Measurements from ENCODE around the gene LONP1.
"Not testable (repeated sequence)": the region's sequence is repeated elsewhere in the genome, so short reads cannot be mapped to it uniquely, and the experiment has no call there.

LONP1 gene

DNA sequence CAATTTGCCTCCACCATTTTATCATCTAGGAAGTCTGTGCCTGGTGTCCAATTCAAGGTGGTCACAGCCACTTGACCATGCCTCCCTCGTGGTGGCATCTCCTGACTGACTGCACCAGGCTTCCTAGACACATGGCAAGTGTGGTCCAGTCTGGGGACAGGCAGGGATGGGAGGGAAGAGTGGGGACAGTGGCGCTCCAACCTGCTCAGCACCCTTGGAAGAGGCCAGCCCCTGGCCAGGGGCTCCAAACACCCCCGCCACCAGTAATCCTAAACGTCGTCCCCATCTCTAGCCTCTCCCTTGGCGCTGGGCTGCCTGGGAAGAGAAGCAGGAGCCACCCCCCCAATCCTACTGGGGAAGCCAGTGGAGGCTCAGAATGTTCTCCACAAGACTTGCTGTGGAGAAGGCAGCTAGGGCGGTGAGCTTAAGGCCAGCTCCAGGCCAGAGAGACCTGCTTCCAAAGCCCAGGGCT, 27.2 kb downstream of the LONP1 start:
- no peak for DNase-seq

DNA sequence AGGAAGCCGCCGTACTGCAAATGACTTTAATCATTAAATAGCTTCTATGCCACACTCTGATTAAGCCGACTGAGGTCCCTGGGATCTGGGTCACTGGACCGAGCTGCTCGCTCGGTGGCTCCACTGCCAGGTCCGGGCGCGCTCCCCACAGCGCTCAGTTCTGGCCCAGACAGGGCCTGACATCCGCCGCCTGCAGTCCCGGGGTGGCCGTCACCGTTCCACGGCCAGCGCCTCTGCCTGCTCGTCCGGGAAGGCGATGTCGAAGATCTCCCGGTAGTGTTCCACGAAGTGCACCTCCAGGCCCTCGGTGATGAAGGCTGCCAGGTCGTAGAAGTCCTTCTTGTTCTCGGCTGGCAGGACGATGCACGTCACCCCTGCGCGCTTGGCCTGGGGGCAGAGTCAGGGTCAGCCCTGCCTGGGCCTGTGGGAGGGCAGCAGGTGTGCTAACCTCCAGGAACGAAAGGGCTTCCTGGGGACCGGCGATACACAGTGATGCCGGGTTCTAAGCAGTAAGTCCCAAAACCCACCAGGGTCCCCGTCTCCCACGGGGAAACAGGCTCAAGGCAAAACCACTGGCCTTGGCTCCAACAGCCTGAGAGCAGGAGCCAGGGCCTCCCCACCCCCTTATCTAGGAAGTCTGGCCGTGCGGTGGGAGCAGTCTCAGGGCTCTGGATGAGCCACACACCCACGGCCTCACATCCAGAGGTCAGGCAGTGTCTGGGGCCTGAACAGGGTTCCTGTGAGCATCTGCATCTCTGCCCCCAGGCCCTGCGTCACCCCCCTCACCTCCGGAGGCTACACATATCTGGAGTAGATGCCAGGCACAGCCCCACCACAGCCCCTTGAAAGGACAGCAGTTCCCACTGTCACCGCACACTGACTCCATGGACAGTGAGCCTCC, 27.9 kb downstream of the LONP1 start:
- DNase-seq, result no peak

DNA sequence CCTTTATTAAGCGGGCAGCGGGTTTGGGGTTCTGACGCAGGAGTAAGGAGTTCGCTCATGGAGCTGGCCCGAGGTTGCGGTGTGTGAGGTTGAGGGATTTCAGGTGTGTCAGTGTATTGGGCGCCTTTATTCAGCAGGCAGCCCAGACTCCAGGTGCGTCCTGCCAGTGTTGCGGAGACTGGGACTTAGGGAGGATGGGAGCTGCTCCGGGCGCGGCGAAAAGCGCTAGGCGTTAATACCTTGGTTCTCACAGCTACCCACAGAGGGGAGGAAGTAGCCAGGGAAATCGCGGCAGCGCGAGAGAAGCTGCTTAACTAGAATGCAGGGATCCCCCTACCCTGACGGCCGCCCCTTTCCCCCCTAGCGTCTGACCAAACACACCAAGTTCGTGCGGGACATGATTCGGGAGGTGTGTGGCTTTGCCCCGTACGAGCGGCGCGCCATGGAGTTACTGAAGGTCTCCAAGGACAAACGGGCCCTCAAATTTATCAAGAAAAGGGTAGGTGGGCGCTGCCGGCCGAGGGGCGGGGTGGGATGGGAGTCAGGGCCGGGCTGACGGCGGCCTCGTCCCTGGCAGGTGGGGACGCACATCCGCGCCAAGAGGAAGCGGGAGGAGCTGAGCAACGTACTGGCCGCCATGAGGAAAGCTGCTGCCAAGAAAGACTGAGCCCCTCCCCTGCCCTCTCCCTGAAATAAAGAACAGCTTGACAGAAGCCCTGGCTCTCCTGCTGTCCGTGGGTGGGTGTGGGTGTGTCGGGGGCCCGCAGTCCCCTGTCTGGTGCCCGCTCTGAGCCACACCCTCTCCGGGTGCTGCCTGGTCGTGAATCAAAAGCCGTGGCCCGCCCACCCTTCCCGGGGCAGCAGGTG, 28.8 kb downstream of the LONP1 start:
- DNase-seq, result peak; percentile 61 to 71

GRCh38 chr19:5690125-5690954, 29.6 kb downstream of the LONP1 start, which contains the start of gene RPL36:
TSS of gene RPL36 (plus strand) at chr19:5690295. CDS start at chr19:5690508, 213 bp downstream.
- DNase-seq, result peak; percentile 98 to 99

GRCh38 chr19:5688262-5688881, 31.6 kb downstream of the LONP1 start:
- not testable (repeated sequence) for DNase-seq

DNA sequence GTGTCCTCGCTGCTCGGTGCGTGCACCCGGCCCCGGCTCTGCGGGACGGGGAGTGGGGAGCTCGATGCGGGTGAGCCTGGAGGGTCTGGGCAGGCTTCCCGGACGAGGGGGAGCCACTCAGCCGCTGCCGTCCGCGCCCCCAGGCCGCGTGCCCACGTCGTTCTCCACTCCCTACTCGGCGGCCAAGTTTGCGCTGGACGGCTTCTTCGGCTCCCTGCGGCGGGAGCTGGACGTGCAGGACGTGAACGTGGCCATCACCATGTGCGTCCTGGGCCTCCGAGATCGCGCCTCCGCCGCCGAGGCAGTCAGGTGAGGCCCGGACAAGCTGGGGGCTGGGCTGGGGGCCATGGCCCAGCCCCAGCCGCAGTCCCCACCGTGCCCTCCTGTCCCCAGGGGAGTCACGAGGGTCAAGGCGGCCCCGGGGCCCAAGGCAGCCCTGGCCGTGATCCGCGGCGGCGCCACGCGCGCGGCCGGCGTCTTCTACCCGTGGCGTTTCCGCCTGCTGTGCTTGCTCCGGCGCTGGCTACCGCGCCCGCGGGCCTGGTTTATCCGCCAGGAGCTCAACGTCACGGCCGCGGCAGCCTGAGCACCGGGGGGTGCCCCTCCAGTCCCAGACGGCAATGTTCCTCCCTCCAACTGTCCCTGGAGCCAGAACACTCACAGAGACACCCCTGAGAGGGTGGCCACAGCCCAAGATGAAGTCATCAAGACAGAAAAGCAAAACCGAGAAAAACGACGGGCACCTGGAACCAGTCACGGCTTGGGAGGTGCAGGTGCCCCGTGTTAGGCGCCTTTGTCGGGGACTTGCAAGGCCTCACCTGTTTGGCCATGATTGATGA, 32.4 kb downstream of the LONP1 start:
- no peak for DNase-seq

DNA sequence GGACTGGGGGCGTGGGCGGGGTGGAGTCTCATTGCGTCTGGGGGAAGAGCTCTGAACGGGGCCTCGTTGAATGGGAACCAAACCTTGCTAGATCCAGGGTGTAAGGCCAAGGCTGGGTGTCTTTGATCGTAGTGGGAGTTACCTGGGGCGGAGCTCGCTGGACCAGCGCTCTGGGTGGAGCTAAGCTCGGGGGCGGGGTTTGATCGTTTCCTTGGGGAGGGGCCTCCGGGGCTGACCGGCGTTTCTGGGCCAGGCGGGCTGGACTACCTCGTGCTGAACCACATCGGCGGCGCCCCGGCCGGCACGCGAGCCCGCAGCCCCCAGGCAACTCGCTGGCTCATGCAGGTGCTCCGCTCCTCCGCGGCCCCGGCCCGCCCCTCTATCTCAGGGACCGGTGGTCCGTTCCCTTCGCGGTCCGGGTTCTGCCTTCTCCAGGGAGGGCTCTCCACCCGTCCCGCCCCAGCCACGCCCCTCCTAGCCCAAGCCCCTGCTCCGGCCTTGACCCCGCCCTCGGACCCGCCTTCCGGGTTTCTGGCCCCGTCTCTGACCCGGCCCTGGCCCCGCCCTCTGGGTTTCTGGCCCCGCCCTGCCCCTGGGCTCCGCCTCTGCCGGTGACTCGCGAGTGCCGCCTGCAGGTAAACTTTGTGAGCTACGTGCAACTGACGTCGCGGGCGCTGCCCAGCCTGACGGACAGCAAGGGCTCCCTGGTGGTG, 33.1 kb downstream of the LONP1 start:
- peak; percentile 89 to 90 for DNase-seq

DNA sequence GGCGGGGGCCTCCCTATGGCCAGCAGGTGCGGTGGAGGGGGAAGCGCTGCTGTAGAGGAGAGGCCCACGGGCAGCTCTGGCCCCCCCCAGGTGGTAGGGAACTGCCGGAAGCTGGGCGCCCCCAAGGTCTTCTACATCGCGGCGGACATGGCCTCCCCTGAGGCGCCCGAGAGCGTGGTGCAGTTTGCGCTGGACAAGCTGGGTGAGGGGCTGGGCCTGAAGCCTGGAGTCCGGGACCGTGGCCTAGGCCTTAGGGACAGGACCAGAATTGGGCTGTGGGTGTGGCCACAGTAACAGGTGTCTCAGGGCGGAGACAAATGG, 33.7 kb downstream of the LONP1 start:
- DNase-seq, result no peak

GRCh38 chr19:5684694-5685430, 35.1 kb downstream of the LONP1 start:
- DNase-seq, result no peak

DNA sequence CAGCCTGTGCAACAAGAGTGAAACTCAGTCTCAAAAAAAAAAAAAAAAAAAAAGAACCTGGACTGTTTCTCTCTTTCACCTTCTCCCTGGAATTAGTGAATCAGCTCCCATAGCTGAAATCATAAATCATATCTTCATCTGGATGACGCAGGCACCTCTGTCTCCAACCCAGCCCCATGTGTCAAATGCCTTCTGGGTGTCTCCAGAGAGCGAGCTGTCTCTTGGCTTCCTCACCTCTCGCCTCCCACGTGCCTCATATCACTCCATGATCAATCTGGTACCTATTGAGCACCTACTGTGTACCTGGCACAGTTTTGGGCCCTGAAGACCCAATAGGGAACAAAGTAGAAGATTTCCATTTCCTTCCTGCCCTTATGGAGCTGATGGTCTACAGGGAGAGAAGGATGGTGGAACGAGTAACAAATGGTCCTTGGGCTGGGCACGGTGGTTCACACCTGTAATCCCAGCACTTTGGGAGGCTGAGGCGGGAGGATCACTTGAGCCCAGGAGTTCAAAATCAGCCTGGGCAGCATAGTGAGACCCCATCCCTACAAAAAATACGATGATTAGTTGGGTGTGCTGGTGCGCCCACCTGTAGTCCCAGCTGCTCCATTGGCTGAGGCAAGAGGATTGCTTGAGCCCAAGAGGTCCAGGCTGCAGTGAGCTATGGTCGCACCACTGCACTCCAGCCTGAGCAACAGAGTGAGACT, 36.6 kb downstream of the LONP1 start:
- DNase-seq, result no peak

DNA sequence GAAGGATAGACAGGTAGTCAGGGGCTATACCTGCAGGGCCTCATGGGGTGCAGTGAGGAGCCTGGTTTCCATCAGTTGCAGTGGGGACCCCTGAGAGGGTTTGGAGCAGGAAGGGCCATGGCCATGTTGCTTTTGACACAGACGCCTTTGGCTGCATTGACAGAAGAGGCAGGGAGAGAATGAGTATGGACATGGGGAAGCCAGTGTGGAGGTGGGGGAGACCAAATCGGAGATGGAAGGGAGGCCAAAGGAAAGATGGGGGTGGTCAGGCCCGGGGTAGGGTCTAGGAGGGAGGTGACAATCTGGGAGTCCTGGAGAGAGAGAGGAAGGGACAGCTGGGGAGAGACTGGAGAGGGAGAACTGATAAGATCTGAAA, 37.9 kb downstream of the LONP1 start:
- no peak for DNase-seq

DNA sequence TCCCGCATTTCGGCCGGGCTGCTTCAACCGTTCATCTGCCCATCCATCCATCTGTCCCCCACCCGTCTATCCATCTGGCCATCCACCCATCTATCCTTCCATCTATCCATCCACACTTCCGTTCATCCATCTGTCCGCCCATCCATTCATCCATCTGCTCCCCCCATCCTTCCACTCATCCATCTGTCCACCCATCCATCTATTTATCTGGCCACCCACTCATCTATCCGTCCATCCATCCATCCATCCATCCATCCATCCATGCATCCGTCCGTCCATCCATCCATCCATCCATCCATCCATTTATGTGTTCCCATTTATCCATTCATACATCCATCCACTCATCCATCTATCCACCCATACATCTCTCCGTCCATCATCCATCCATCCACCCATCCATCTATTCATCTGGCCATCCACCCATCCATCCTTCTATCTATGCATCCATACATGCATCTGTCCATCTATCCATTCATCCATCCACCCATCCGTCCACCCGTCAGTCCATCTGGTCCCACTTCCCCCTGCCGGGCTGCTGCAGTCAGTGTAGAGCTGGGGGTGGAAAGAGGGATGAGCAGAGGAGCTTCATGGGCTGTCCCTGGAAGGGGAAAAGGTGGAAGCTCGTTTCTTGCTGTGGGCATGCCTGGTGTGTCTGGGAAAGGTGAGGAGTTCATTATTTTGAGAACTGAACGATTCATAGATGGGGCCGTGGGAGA, 38.4 kb downstream of the LONP1 start:
- DNase-seq, result no peak

DNA sequence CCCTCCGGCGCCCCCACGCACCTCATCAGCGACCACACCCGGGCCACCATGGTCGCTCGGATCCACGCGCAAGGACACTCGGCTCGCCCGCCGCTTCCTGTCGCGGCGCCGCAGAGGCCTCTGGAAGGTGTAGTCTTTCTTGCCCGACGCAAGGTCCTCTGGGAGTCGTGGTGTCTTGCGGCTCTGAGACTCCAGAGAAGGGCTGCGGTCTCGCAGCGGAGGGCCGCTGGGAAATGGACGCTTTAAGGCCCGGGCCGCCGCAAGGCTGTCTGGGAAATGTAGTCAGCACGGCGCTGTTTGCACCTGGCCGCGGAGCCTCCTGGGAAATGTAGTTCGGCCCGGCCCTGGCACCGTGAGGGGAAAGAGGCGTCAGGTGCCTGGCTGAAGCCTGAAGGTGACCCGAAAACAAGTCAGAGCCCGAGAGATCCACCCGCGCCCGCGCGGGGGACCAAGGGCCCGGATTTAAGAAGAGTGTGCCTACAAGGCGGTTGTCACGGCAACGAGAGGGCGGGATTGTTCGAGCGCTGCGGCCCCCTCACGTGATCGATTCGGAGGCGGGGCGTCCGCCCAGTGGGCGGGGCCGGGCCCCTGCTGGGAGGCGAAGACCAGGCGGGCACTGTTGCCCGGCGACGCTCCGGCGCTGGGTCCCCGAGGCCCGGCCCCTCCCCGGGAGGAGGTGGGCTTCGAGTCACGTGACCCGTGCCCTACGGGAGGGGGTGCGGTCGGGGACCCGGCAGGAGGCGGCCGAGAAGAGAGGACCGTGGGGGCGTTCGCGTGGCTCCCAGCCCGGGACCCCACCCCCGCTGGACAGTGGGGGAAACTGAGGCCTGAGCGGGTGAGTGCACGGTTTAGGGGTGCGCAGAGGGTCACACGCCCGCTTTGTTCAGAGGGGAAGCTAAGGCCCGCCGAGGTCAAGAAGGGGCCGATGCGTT, 39.2 kb downstream of the LONP1 start, which contains the start of the genes HSD11B1L and MICOS13:
HSD11B1L (plus strand) TSS at position 591 of the 932 bp plus-strand sequence. CDS start 3,806 bp downstream, outside the sequence.
MICOS13 (minus strand) TSS at position 80 of the 932 bp plus-strand sequence; CDS start at position 50, 30 bp downstream.
- peak; percentile 97 to 98 for DNase-seq

GRCh38 chr19:5680084-5680436, 39.9 kb downstream of the LONP1 start:
- no peak for DNase-seq

GRCh38 chr19:5679289-5680083, 40.5 kb downstream of the LONP1 start:
- DNase-seq, result no peak

- DNase-seq, result no peak
These were observed 41.8 kb downstream of the LONP1 start for GRCh38 chr19:5678071-5678718.

All from activated CD4-positive, alpha-beta T cell treated with anti-CD3 and anti-CD28 coated beads, Interleukin-2, amount 50 U/mL, for 4 hours (primary cell).